ENCODE results near the gene DNAJB1.

The DNAJB1 gene

DNA sequence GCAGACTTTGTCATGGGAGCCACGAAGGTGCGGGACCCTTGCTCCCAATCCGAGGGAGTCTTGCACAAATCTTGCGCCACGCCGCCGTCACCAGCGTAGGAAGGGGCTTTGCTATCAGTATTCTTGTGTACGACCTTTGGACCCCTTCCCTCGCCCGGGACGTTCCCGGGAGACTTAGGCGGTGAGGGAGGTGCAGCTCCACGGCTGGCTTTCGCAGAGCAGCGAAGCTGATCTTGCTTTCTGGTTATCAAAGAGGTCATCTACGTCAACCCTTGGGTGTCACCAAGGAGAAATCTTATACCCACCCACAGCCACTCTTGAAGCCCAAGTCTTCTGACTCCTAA, 11.8 kb upstream of the DNAJB1 start:
- DNase-seq (ENCODE audit: low spot score) = no peak
- TF ChIP-seq, protein P1, sequence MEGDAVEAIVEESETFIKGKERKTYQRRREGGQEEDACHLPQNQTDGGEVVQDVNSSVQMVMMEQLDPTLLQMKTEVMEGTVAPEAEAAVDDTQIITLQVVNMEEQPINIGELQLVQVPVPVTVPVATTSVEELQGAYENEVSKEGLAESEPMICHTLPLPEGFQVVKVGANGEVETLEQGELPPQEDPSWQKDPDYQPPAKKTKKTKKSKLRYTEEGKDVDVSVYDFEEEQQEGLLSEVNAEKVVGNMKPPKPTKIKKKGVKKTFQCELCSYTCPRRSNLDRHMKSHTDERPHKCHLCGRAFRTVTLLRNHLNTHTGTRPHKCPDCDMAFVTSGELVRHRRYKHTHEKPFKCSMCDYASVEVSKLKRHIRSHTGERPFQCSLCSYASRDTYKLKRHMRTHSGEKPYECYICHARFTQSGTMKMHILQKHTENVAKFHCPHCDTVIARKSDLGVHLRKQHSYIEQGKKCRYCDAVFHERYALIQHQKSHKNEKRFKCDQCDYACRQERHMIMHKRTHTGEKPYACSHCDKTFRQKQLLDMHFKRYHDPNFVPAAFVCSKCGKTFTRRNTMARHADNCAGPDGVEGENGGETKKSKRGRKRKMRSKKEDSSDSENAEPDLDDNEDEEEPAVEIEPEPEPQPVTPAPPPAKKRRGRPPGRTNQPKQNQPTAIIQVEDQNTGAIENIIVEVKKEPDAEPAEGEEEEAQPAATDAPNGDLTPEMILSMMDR (IDR thresholded peaks at IDR 0.05; ENCODE audit: extremely low read depth, insufficient read depth, missing control alignments) = no peak
- in situ Hi-C loops (cut with MboI; ENCODE audit: low pct_unique_long_range_greater_than_20kb, low sequenced_read_pairs, unreplicated experiment) = no loop called here

DNA sequence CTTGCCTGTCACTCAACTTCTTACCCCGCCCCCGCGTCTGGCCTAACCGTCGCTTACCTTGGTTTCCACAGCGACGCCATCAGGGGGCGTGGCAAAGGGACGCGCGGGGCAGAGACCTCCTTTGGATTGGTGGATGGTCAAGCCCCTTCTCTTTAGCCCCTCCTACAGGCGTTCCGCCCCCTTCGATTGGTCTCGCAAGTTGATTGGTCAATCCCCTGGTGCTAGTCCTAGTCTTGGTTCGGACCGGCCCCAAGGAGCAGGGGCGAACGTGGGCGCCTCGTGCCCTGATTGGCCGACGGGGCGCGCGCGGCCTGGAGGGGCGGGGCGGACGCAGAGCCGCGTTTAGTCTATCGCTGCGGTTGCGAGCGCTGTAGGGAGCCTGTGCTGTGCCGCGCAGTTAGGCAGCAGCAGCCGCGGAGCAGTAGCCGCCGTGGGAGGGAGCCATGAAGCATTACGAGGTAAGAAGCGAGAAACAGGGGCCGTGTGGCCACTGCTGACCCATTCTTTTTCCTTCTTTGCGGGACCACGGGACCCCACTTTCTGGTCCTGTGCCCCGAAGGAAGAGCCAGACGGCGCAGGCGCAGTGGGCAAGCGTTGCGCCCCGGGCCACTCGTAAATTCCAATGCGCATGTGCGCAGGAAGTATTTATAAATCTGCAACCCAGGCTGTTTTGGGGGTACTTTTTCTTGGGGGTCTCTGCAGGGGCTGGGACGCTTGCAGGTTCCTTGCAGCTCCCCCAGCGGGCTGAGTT, 11.2 kb upstream of the DNAJB1 start, which contains the start of gene TECR:
Gene TECR, plus strand, starts transcription at position 341 of the 751 bp plus-strand sequence. Its CDS starts 103 bp downstream, at position 444.
- in situ Hi-C loops (cut with MboI; ENCODE audit: low pct_unique_long_range_greater_than_20kb, low sequenced_read_pairs, unreplicated experiment) = no loop called here
- TF ChIP-seq, protein P1 (IDR thresholded peaks at IDR 0.05; ENCODE audit: extremely low read depth, insufficient read depth, missing control alignments) = no peak
- peak; percentile 97 for DNase-seq (ENCODE audit: low spot score)

DNA sequence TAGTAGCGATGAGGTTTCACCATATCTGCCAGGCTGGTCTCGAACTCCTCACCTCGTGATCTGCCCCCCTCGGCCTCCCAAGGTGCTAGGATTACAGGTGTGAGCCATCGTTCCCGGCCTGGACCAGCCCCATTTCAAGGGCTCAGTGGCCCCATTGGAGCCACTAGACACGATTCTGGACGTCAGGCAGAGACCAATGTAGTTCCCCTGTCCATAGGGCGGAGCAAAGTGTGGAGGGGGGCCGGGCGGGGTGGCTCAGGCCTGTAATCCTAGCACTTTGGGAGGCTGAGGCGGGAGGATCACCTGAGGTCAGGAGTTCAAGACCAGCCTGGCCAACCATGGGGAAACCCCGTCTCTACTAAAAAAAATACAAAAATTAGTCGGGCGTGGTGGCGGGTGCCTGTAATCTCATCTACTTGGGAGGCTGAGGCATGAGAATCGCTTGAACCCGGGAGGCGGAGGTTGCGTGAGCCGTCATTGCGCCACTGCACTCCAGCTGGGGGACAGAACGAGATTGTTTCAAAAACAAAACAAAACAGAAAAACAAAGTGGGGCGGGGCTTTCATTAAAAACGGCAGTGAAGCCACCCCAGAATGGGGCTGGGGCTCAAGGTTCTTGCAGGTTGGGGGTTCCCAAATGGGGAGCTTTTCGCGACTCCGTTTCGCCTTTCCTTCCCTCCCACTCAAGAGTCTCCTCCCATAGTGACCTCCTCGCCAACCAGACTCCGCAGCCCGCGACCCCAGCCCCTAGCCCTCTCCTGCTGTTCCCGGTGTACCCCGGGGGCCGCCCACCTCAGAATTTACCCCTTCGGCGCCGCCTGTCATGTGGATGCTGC, 10.4 kb upstream of the DNAJB1 start:
- in situ Hi-C loops (cut with MboI; ENCODE audit: low pct_unique_long_range_greater_than_20kb, low sequenced_read_pairs, unreplicated experiment) = no loop called here
- DNase-seq (ENCODE audit: low spot score) = no peak
- TF ChIP-seq, protein P1 (IDR thresholded peaks at IDR 0.05; ENCODE audit: extremely low read depth, insufficient read depth, missing control alignments) = no peak

DNA sequence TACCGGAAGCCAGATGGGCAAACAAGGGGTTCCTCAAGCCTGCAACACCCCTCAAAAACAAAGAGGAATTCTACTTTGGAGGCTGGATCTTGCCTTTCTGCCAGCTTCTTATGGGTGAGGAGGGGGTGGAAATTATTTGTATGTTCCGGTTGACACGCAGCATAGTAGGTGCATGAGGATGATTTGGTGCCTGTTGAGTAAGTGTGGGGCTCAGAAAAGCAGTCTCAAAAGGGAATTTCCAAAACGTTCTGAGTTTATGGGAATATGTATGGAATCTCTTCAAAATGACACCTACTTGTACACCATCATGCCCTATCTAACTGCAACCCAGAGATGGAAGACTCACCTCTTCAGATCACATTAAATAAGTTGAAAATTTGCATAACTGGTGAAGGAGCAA, 8.2 kb upstream of the DNAJB1 start:
- in situ Hi-C loops (cut with MboI; ENCODE audit: low pct_unique_long_range_greater_than_20kb, low sequenced_read_pairs, unreplicated experiment) = no loop called here
- TF ChIP-seq, protein P1 (IDR thresholded peaks at IDR 0.05; ENCODE audit: extremely low read depth, insufficient read depth, missing control alignments) = no peak
- DNase-seq (ENCODE audit: low spot score) = no peak

GRCh38 chr19:14525729-14526128, 7.5 kb upstream of the DNAJB1 start:
- TF ChIP-seq, protein P1 (IDR thresholded peaks at IDR 0.05; ENCODE audit: extremely low read depth, insufficient read depth, missing control alignments) = no peak
- no peak for DNase-seq (ENCODE audit: low spot score)
- in situ Hi-C loops (cut with MboI; ENCODE audit: low pct_unique_long_range_greater_than_20kb, low sequenced_read_pairs, unreplicated experiment) = no loop called here

DNA sequence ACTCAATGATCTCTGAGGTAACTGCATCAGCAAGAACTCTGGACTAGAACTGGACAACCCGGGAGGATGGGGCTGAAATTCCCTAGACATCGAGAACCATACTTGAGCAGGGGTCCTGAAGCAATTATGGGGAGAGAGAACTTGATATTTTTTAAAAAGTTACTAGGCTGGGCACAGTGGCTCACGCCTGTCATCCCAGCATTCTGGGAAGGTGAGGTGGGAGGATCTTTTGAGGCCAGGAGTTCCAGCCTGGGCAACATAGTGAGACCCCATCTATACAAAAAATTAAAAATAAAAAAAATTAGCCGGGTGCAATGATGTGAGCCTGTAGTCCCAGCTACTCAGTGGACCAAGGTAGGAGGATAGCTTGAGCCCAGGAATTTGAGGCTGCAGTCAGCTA, 2.3 kb upstream of the DNAJB1 start:
- TF ChIP-seq, protein P1 (IDR thresholded peaks at IDR 0.05; ENCODE audit: extremely low read depth, insufficient read depth, missing control alignments) = no peak
- in situ Hi-C loops (cut with MboI; ENCODE audit: low pct_unique_long_range_greater_than_20kb, low sequenced_read_pairs, unreplicated experiment) = no loop called here
- DNase-seq (ENCODE audit: low spot score) = no peak
